T-helper 1 cell (primary cell): Measurements from ENCODE around the gene RPLP2.
A peak's percentile ranks its signal among the peaks of the same experiment; 100 is the strongest.

Experiments
- DNase-seq, 5 donors: peaks; one replicate each; pipeline ENCODE4 v3.0.0-alpha.2; 2012 to 2020

The RPLP2 gene

GRCh38 chr11:792535-792821 is 17.3 kb upstream of the RPLP2 start:
- no peak for DNase-seq

- DNase-seq: no peak
Observed at GRCh38 chr11:792873-793272, 16.9 kb upstream of the RPLP2 start.

GRCh38 chr11:793556-793955 is 16.2 kb upstream of the RPLP2 start:
- DNase-seq: no peak

GRCh38 chr11:794013-794765 is 15.6 kb upstream of the RPLP2 start:
- DNase-seq: no peak

GRCh38 chr11:794766-795633 is 14.8 kb upstream of the RPLP2 start:
- no peak for DNase-seq

- DNase-seq: peak; percentile 62 to 90 (median 73)
Observed at GRCh38 chr11:795634-796564, 13.9 kb upstream of the RPLP2 start.

- no peak for DNase-seq
Observed at GRCh38 chr11:796565-797295, 13.0 kb upstream of the RPLP2 start.

- DNase-seq: peak; percentile 66 to 80 (median 69)
Observed at GRCh38 chr11:797296-798092, 12.3 kb upstream of the RPLP2 start.

GRCh38 chr11:798093-798713 is 11.6 kb upstream of the RPLP2 start, which contains the start of gene SLC25A22:
Gene SLC25A22, minus strand, starts transcription at chr11:798281. Its CDS starts 3,275 bp downstream, at chr11:795006.
- DNase-seq: peak; percentile 65 to 81 (median 76)

- no peak for DNase-seq
Observed at GRCh38 chr11:799641-800316, 10.0 kb upstream of the RPLP2 start.

- no peak for DNase-seq
Observed at GRCh38 chr11:800473-800872, 9.3 kb upstream of the RPLP2 start.

- DNase-seq: no peak
Observed at GRCh38 chr11:801097-801780, 8.5 kb upstream of the RPLP2 start.

- no peak for DNase-seq
Observed at GRCh38 chr11:802018-802617, 7.6 kb upstream of the RPLP2 start.

- DNase-seq: no peak
Observed at GRCh38 chr11:802693-803466, 6.9 kb upstream of the RPLP2 start.

- DNase-seq: no peak
Observed at GRCh38 chr11:803467-803742, 6.4 kb upstream of the RPLP2 start.

- no peak for DNase-seq
Observed at GRCh38 chr11:803770-804598, 5.8 kb upstream of the RPLP2 start.

GRCh38 chr11:804599-804964 is 5.2 kb upstream of the RPLP2 start:
- no peak for DNase-seq
